GM12878 (cell line): ENCODE results near the gene LPCAT2. TPM values are rescaled to one million over a fixed set of nuclear protein-coding genes. Genes with fewer than 3 reads are reported as not detected.

ENCODE experiments used
- ATAC-seq: fragments of 200-7000 bp; cut with Tn5 transposase; 3 replicates; pipeline ENCODE4 v1.9.1; 2020; ENCODE audit warnings: mild to moderate bottlenecking, moderate library complexity
- BruUV-seq: library from RNA; stranded (reverse); fragments of 400-500 nt; replicated peaks from 2 replicates; lab custom pipeline; 2021; lab: Mats Ljungman, UMichigan
- CTCF ChIA-PET: fragments of 300-600 bp; sonication (Branson Sonifier 250); formaldehyde crosslinking; extraction: SDS; loops from one replicate; lab custom pipeline; 2021; ENCODE audit warnings: inconsistent platforms; lab: Yijun Ruan, JAX
- POLR2A ChIA-PET: fragments of 350-600 bp; formaldehyde crosslinking; extraction: SDS; loops from one replicate; lab custom pipeline; 2021; ENCODE audit warnings: inconsistent platforms; lab: Charles Lee
- RAD21 ChIA-PET: fragments of 300-600 bp; sonication (Branson Sonifier 250); formaldehyde crosslinking; loops from one replicate; lab custom pipeline; 2023; ENCODE audit warnings: antibody characterized with exemption; ENCODE audit not compliant: unreplicated experiment; lab: Charles Lee
- SMC1A ChIA-PET: fragments of 300-600 bp; sonication (Branson Sonifier 250); formaldehyde crosslinking; loops from one replicate; lab custom pipeline; 2023; ENCODE audit not compliant: unreplicated experiment, uncharacterized antibody; lab: Charles Lee
- DNase-seq: peaks from one replicate; pipeline ENCODE4 v3.0.0-alpha.2; 2011; ENCODE audit warnings: low read depth, low spot score
- FAIRE-seq: peaks from 3 replicates; lab custom pipeline; 2011; peaks lifted over from hg19 to GRCh38; lab: Jason Lieb, UNC
- H2AFZ ChIP-seq: 2 replicates; pipeline ENCODE4 v1.6.0; 2011; ENCODE audit warnings: low read depth, low read length, control low read depth; ENCODE audit not compliant: control insufficient read depth
- H3K27ac ChIP-seq: 2 replicates; pipeline ENCODE4 v1.5.1; 2011; ENCODE audit warnings: control low read depth; ENCODE audit not compliant: control insufficient read depth, insufficient read depth
- H3K27me3 ChIP-seq, 2 experiments: replicated peaks in 1 of 2; 2 replicates each; pipeline versions ENCODE4 v1.6.0 to v1.6.1; 2011; ENCODE audit warnings: low read length in 1 of 2; ENCODE audit not compliant: control insufficient read depth in 2 of 2, insufficient read depth in 2 of 2
- H3K36me3 ChIP-seq, 2 experiments: 2 replicates each; pipeline ENCODE4 v1.5.1; 2011; ENCODE audit warnings: low read length in 1 of 2; ENCODE audit not compliant: control insufficient read depth in 2 of 2, insufficient read depth in 2 of 2
- H3K4me1 ChIP-seq: 2 replicates; pipeline ENCODE4 v1.6.1; 2011; ENCODE audit warnings: mild to moderate bottlenecking, low read length, moderate library complexity, mixed read lengths; ENCODE audit not compliant: control insufficient read depth, insufficient read depth
- H3K4me2 ChIP-seq: 2 replicates; pipeline ENCODE4 v1.6.0; 2011; ENCODE audit warnings: control low read depth; ENCODE audit not compliant: control insufficient read depth, insufficient read depth
- H3K4me3 ChIP-seq: fragments of 200-600 bp; sonication (generic); 2 replicates; pipeline ENCODE4 v1.5.1; 2016
- H3K79me2 ChIP-seq: 2 replicates; pipeline ENCODE4 v1.6.0; 2011; ENCODE audit warnings: low read length; ENCODE audit not compliant: control insufficient read depth, insufficient read depth
- H3K9ac ChIP-seq: 2 replicates; pipeline ENCODE4 v1.8.0; 2011; ENCODE audit warnings: low read length, control low read depth, mixed read lengths; ENCODE audit not compliant: control insufficient read depth, insufficient read depth
- H3K9me3 ChIP-seq: replicated peaks from 3 replicates; pipeline ENCODE4 v1.5.1; 2011; ENCODE audit warnings: mild to moderate bottlenecking, low read length; ENCODE audit not compliant: control insufficient read depth, insufficient read depth
- H4K20me1 ChIP-seq: 2 replicates; pipeline ENCODE4 v1.6.0; 2011; ENCODE audit not compliant: control insufficient read depth, insufficient read depth
- CREM ChIP-seq: IDR thresholded peaks from 2 replicates; pipeline ENCODE4 v1.6.1; 2014; ENCODE audit warnings: antibody characterized with exemption, low read depth
- FOXK2 ChIP-seq: fragments of 450-650 bp; IDR thresholded peaks from 2 replicates; pipeline ENCODE4 v1.6.1; 2017; ENCODE audit warnings: mild to moderate bottlenecking, moderate library complexity
- HCFC1 ChIP-seq: fragments of 150-350 bp; IDR thresholded peaks from 2 replicates; pipeline ENCODE4 v1.6.1; 2014; ENCODE audit warnings: low read length
- JUND ChIP-seq: IDR thresholded peaks from 2 replicates; pipeline ENCODE4 v1.6.1; 2012; ENCODE audit warnings: low read depth, mild to moderate bottlenecking, low read length, improper control_type of control experiment, moderate library complexity
- POU2F2 ChIP-seq: IDR thresholded peaks from 3 replicates; pipeline ENCODE4 v1.6.1; 2011; ENCODE audit warnings: low read depth, mild to moderate bottlenecking, low read length, borderline replicate concordance
- RCOR1 ChIP-seq: conservative IDR thresholded peaks from 2 replicates; pipeline ENCODE4 v1.6.1; 2012; ENCODE audit warnings: low read depth, low read length, improper control_type of control experiment
- RELA ChIP-seq: fragments of 450-650 bp; IDR thresholded peaks from 2 replicates; pipeline ENCODE4 v1.8.0; 2014; ENCODE audit warnings: borderline replicate concordance; ENCODE audit not compliant: partially characterized antibody
- SRF ChIP-seq, 2 experiments: IDR thresholded peaks; 2 replicates each; pipeline ENCODE4 v1.6.1; 2011; ENCODE audit warnings: low read depth in 2 of 2, low read length in 2 of 2, mild to moderate bottlenecking in 1 of 2, moderate library complexity in 1 of 2
- STAT3 ChIP-seq: IDR thresholded peaks from 2 replicates; pipeline ENCODE4 v1.6.1; 2011; ENCODE audit warnings: low read depth, low read length, improper control_type of control experiment
- TARDBP ChIP-seq: IDR thresholded peaks from 2 replicates; pipeline ENCODE4 v1.6.1; 2016; ENCODE audit warnings: borderline replicate concordance
- WGBS: methylation state at CpG from one replicate; pipeline ENCODE4 v1.1.6; 2016; ENCODE audit warnings: low lambda C conversion rate; ENCODE audit not compliant: insufficient replicate concordance, insufficient coverage; ENCODE audit errors: missing lambda C conversion rate; 5-methylcytosine and 5-hydroxymethylcytosine counted together
- in situ Hi-C: fragments of 300-500 bp; cut with MboI; formaldehyde crosslinking; loops from 9 replicates; pipeline ENCODE4 v1.14.3; 2018; ENCODE audit warnings: mixed read lengths
- intact Hi-C: fragments of 100-400 bp; cut with micrococcal nuclease; formaldehyde crosslinking; loops from one replicate; pipeline ENCODE4 v1.14.2; 2022; ENCODE audit not compliant: unreplicated experiment
- polyA plus RNA-seq, 11 experiments: library from polyadenylated mRNA; depleted of rRNA in 4 of 11; unstranded in 6 of 11; stranded (reverse) in 5 of 11; fragments of >200 nt; fragmentation: Nextera tagmentation in 4 of 11; fragmentation: Illumina TruSeq in 1 of 11; extraction: Ambion mirVana in 4 of 11; extraction: Trizol in 1 of 11; gene quantifications; 1 replicate in 1 of 11; 2 replicates in 10 of 11; pipeline versions ENCODE4 v1.2.1 to v1.2.3, GENCODE V29; 2011 to 2016; ENCODE audit warnings: inconsistent platforms in 2 of 11, missing spikeins in 2 of 11, low read depth in 1 of 11
- total RNA-seq, 4 experiments: library from RNA; depleted of rRNA in 3 of 4; stranded (reverse); fragments of >200 nt in 3 of 4; fragmentation: Illumina TruSeq in 1 of 4; extraction: Trizol in 1 of 4; gene quantifications; 2 replicates each; pipeline versions ENCODE4 v1.2.1 to v1.2.3, GENCODE V29; 2013 to 2021
- TF ChIP-seq, protein P1 (sequence below): IDR thresholded peaks from 2 replicates; pipeline ENCODE4 v1.6.1; 2012; ENCODE audit warnings: low read depth, low read length, improper control_type of control experiment
- TF ChIP-seq, protein P2 (sequence below): fragments of 450-650 bp; IDR thresholded peaks from 2 replicates; pipeline ENCODE4 v1.6.1; 2017; ENCODE audit warnings: mild to moderate bottlenecking, moderate library complexity
- TF ChIP-seq, protein P3 (sequence below): IDR thresholded peaks from 2 replicates; pipeline ENCODE4 v1.6.1; 2011; ENCODE audit warnings: low read depth, mild to moderate bottlenecking, low read length, moderate library complexity, borderline replicate concordance; ENCODE audit errors: extremely low read depth

The LPCAT2 gene
- total and polyA plus RNA-seq, 10 of the 15 experiments (the other 5 are each of a cell fraction or from before 2014, with no cell fraction given): 0.01 TPM; not detected in 9

DNA sequence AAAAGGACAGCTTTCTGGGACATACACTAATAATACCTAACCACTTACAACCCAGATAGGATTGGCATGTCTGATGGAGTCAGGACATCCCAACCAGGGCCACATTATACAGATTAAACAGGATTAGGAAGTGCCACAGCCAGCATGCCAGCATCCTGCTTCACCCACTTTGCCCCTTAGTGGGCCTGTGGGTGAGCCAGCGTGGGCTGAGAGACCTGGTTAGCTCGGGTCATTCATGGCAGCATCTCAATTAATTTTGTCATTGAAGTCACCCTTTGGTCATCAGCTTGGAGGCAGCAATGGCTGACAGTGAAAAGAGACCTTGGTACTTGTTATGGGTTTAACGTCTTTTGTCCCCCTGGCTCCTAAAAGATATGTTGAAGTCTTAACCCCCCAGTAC, 117.0 kb downstream of the LPCAT2 start:
- FAIRE-seq: no peak
- Histone ChIP-seq H3K9ac (no peak overlapping the region), H2AFZ (no peak overlapping the region), H3K79me2 (no peaks in the 10 kb centered on the region), H3K27ac (no peak overlapping the region), H3K27me3 (no peaks in the 10 kb centered on the region), H3K4me2 (no peak overlapping the region), H3K36me3 (no peaks in the 10 kb centered on the region), H3K4me1 (no peaks in the 10 kb centered on the region), H4K20me1 (no peaks in the 10 kb centered on the region), H3K9me3 (no peaks in the 10 kb centered on the region), H3K4me3 (no peak overlapping the region)
- intact Hi-C loops: no loop called here
- POLR2A ChIA-PET: no interaction called here
- ATAC-seq: no peak
- TF ChIP-seq TARDBP: no peak
- CTCF ChIA-PET: no interaction called here
- BruUV-seq: no TSS peak
- in situ Hi-C loops: no loop called here
- DNase-seq: no peak
- 0% methylated on average over 3 of the region's 3 CpGs for WGBS
- SMC1A ChIA-PET: no interaction called here
- RAD21 ChIA-PET: no interaction called here

DNA sequence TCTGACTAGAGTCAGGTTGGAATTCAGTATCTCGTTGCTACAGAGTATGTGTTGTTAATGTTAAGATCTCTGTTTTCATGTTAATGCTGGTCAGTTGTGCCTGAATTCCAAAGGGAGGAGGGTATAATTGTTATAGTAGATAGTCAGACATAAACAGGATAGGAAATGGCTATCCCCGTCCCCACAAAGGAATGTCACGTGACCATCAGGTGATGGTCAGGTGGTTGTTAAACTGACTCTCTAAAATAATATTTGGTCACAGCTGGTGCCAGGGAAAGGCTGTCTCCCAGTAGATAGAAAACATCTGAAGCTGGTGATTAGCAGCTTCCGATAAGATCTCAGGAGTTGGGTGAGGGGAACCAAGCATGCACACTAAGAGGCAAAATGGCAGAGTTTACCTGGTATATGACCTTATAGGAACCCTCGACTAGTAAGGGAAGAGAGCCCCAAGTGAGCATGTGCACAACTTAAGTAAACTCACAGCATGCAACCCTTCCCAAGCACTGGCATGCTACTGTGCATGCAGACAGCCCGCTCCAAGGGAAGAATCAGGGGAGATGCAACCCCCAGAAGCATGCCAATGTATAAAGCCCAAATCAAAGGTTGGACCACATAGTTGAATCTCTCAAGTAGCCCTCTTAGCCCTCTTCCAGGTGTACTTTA, 119.6 kb downstream of the LPCAT2 start:
- intact Hi-C loops: no loop called here
- H3K9ac ChIP-seq: no peak overlapping the region
- ChIA-PET SMC1A (no interaction called here), POLR2A (no interaction called here), CTCF (no interaction called here), RAD21 (no interaction called here)
- TF ChIP-seq CREM: no peak
- no peak for TF ChIP-seq POU2F2
- TF ChIP-seq, protein P1, sequence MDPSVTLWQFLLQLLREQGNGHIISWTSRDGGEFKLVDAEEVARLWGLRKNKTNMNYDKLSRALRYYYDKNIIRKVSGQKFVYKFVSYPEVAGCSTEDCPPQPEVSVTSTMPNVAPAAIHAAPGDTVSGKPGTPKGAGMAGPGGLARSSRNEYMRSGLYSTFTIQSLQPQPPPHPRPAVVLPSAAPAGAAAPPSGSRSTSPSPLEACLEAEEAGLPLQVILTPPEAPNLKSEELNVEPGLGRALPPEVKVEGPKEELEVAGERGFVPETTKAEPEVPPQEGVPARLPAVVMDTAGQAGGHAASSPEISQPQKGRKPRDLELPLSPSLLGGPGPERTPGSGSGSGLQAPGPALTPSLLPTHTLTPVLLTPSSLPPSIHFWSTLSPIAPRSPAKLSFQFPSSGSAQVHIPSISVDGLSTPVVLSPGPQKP: no peak
- TF ChIP-seq RELA: no peak
- TF ChIP-seq RCOR1: no peak
- no peak for TF ChIP-seq STAT3
- no peak for TF ChIP-seq JUND
- no peak for TF ChIP-seq HCFC1
- no peak for TF ChIP-seq FOXK2
- no peak for TF ChIP-seq SRF (IDR thresholded peaks at IDR 0.05; ENCODE audit: low read depth in 2 of 2, low read length in 2 of 2)
- TF ChIP-seq, protein P2, sequence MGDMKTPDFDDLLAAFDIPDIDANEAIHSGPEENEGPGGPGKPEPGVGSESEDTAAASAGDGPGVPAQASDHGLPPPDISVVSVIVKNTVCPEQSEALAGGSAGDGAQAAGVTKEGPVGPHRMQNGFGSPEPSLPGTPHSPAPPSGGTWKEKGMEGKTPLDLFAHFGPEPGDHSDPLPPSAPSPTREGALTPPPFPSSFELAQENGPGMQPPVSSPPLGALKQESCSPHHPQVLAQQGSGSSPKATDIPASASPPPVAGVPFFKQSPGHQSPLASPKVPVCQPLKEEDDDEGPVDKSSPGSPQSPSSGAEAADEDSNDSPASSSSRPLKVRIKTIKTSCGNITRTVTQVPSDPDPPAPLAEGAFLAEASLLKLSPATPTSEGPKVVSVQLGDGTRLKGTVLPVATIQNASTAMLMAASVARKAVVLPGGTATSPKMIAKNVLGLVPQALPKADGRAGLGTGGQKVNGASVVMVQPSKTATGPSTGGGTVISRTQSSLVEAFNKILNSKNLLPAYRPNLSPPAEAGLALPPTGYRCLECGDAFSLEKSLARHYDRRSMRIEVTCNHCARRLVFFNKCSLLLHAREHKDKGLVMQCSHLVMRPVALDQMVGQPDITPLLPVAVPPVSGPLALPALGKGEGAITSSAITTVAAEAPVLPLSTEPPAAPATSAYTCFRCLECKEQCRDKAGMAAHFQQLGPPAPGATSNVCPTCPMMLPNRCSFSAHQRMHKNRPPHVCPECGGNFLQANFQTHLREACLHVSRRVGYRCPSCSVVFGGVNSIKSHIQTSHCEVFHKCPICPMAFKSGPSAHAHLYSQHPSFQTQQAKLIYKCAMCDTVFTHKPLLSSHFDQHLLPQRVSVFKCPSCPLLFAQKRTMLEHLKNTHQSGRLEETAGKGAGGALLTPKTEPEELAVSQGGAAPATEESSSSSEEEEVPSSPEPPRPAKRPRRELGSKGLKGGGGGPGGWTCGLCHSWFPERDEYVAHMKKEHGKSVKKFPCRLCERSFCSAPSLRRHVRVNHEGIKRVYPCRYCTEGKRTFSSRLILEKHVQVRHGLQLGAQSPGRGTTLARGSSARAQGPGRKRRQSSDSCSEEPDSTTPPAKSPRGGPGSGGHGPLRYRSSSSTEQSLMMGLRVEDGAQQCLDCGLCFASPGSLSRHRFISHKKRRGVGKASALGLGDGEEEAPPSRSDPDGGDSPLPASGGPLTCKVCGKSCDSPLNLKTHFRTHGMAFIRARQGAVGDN: no peak
- TF ChIP-seq, protein P3, sequence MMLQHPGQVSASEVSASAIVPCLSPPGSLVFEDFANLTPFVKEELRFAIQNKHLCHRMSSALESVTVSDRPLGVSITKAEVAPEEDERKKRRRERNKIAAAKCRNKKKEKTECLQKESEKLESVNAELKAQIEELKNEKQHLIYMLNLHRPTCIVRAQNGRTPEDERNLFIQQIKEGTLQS: no peak
- no peak overlapping the region for H2AFZ ChIP-seq
- H3K4me3 ChIP-seq: no peak overlapping the region
- H3K27ac ChIP-seq: no peak overlapping the region
- in situ Hi-C loops: no loop called here
- no peaks in the 10 kb centered on the region for H3K4me1 ChIP-seq
- H3K9me3 ChIP-seq: no peaks in the 10 kb centered on the region
- no peak for DNase-seq
- ATAC-seq: no peak
- WGBS: 5% methylated on average over 6 of the region's 6 CpGs
- no peaks in the 10 kb centered on the region for H3K27me3 ChIP-seq
- H3K36me3 ChIP-seq: no peaks in the 10 kb centered on the region
- no TSS peak for BruUV-seq
- no peak overlapping the region for H3K4me2 ChIP-seq
- no peaks in the 10 kb centered on the region for H3K79me2 ChIP-seq
- FAIRE-seq: no peak
- no peaks in the 10 kb centered on the region for H4K20me1 ChIP-seq
